Panc1 (cell line): ENCODE results near the gene KAT8. TPM values are rescaled to one million over a fixed set of nuclear protein-coding genes. Genes with fewer than 3 reads are reported as not detected.
A peak's percentile ranks its signal among the peaks of the same experiment; 100 is the strongest.

Experiments
- ATAC-seq: fragments of 200-7000 bp; cut with Tn5 transposase; 2 replicates; pipeline ENCODE4 v1.9.1; 2020; ENCODE audit warnings: mild to moderate bottlenecking, moderate library complexity
- BruUV-seq: library from RNA; stranded (reverse); fragments of 400-500 nt; replicated peaks from 2 replicates; lab custom pipeline; 2021; lab: Mats Ljungman, UMichigan
- CTCF ChIA-PET: fragments of 300-600 bp; sonication (Branson Sonifier 250); formaldehyde crosslinking; loops from one replicate; lab custom pipeline; 2022; ENCODE audit warnings: antibody characterized with exemption; lab: Charles Lee
- POLR2A ChIA-PET: fragments of 300-600 bp; sonication (Branson Sonifier 250); formaldehyde crosslinking; loops from one replicate; lab custom pipeline; 2022; ENCODE audit warnings: antibody characterized with exemption; lab: Charles Lee
- DNase-seq: peaks from one replicate; pipeline ENCODE4 v3.0.0-alpha.2; 2010; ENCODE audit warnings: low read depth, low spot score
- H3K27ac ChIP-seq: 2 replicates; pipeline ENCODE4 v1.5.1; 2011; ENCODE audit warnings: mild to moderate bottlenecking, low read length, inconsistent platforms
- H3K27me3 ChIP-seq: fragments of 200-500 bp; sonication (Bioruptor generic); 2 replicates; pipeline ENCODE4 v1.6.0; 2014; ENCODE audit warnings: low read length, inconsistent platforms; ENCODE audit not compliant: control insufficient read depth, insufficient read depth
- H3K36me3 ChIP-seq: fragments of 200-500 bp; sonication (Bioruptor generic); 2 replicates; pipeline ENCODE4 v1.5.1; 2014; ENCODE audit warnings: inconsistent platforms, mild to moderate bottlenecking, low read length, moderate library complexity; ENCODE audit not compliant: control insufficient read depth, insufficient read depth
- H3K4me1 ChIP-seq: 2 replicates; pipeline ENCODE4 v1.5.1; 2011; ENCODE audit warnings: inconsistent platforms, mild to moderate bottlenecking, low read length, moderate library complexity; ENCODE audit not compliant: control insufficient read depth, insufficient read depth
- H3K4me3 ChIP-seq, 2 experiments: 2 replicates each; pipeline ENCODE4 v1.5.1; 2011 to 2012; ENCODE audit warnings: low read depth in 2 of 2, low read length in 2 of 2, mild to moderate bottlenecking in 2 of 2, inconsistent platforms in 1 of 2, moderate library complexity in 1 of 2
- H3K9me3 ChIP-seq: fragments of 200-500 bp; sonication (Bioruptor generic); 2 replicates; pipeline ENCODE4 v1.5.1; 2014; ENCODE audit warnings: low read depth, mild to moderate bottlenecking, inconsistent platforms, low read length, moderate library complexity; ENCODE audit not compliant: control insufficient read depth, insufficient read depth
- CTCF ChIP-seq: fragments of 450-650 bp; IDR thresholded peaks from 2 replicates; pipeline ENCODE4 v1.5.1; 2017; ENCODE audit warnings: mild to moderate bottlenecking
- POLR2AphosphoS5 ChIP-seq: IDR thresholded peaks from 2 replicates; pipeline ENCODE4 v1.6.1; 2012; ENCODE audit warnings: mild to moderate bottlenecking, low read depth, low read length, moderate library complexity
- REST ChIP-seq, 2 experiments: IDR thresholded peaks; 2 replicates each; pipeline ENCODE4 v1.6.1; 2011 to 2012; ENCODE audit warnings: low read depth in 2 of 2, control low read depth in 1 of 2, low read length in 1 of 2, mild to moderate bottlenecking in 1 of 2, moderate library complexity in 1 of 2; ENCODE audit not compliant: insufficient read depth in 1 of 2
- SIN3A ChIP-seq: IDR thresholded peaks from 2 replicates; pipeline ENCODE4 v1.6.1; 2012; ENCODE audit warnings: low read depth, mild to moderate bottlenecking, low read length, moderate library complexity, borderline replicate concordance; ENCODE audit not compliant: insufficient read depth
- TCF7L2 ChIP-seq: IDR thresholded peaks from 2 replicates; pipeline ENCODE4 v1.6.1; 2011; ENCODE audit warnings: mild to moderate bottlenecking, low read depth, low read length, inconsistent platforms
- in situ Hi-C: cut with HindIII; loops from 2 replicates; pipeline ENCODE4 v1.10.0; 2016; ENCODE audit warnings: low sequenced_read_pairs, low pct_unique_long_range_greater_than_20kb
- intact Hi-C: fragments of 100-400 bp; cut with micrococcal nuclease; formaldehyde crosslinking; loops from one replicate; pipeline ENCODE4 v1.10.0; 2022; ENCODE audit not compliant: unreplicated experiment
- total RNA-seq: library from RNA; stranded (reverse); gene quantifications from one replicate; pipeline ENCODE4 v1.2.1, GENCODE V29; 2021; ENCODE audit not compliant: unreplicated experiment

Gene KAT8
- total RNA-seq, 1 experiment from 2014 or later, result 48.3 TPM

GRCh38 chr16:31108794-31109558, 8.5 kb upstream of the KAT8 start:
- no peaks in the 10 kb centered on the region for H3K9me3 ChIP-seq
- DNase-seq (no peak), ATAC-seq (no peak)
- H3K36me3 ChIP-seq, result no peaks in the 10 kb centered on the region; the same call in 1 of the 2 replicates
- CTCF ChIA-PET, result no interaction called here
- no peak for TF ChIP-seq SIN3A
- TF ChIP-seq POLR2AphosphoS5, result no peak
- no peak for TF ChIP-seq CTCF
- no peak for TF ChIP-seq REST (IDR thresholded peaks at IDR 0.05; ENCODE audit: insufficient read depth in 1 of 2, low read depth in 2 of 2, low read length in 1 of 2)
- TF ChIP-seq TCF7L2, result no peak
- POLR2A ChIA-PET, result no interaction called here
- peak overlapping the region; percentile 81 for H3K27ac ChIP-seq
- H3K27me3 ChIP-seq, result no peaks in the 10 kb centered on the region
- peak overlapping the region; percentile 78 to 94 for H3K4me3 ChIP-seq
- in situ Hi-C loops, result no loop called here
- TSS peak; percentile 71 for BruUV-seq
- intact Hi-C loops, result no loop called here
- peaks cover 17% of the 10 kb centered on the region for H3K4me1 ChIP-seq

GRCh38 chr16:31109622-31110021, 7.8 kb upstream of the KAT8 start:
- DNase-seq, result no peak
- Histone ChIP-seq H3K27me3 (no peaks in the 10 kb centered on the region), H3K4me1 (peaks cover 21% of the 10 kb centered on the region), H3K4me3 (no peak overlapping the region), H3K36me3 (no peaks in the 10 kb centered on the region; the same call in 1 of the 2 replicates), H3K27ac (no peak overlapping the region), H3K9me3 (no peaks in the 10 kb centered on the region)
- in situ Hi-C loops (no loop called here), intact Hi-C loops (no loop called here)
- no TSS peak for BruUV-seq
- POLR2A ChIA-PET, result no interaction called here
- CTCF ChIA-PET, result no interaction called here
- no peak for ATAC-seq
- TF ChIP-seq SIN3A (no peak), TCF7L2 (no peak), REST (IDR thresholded peaks at IDR 0.05; ENCODE audit: insufficient read depth in 1 of 2, low read depth in 2 of 2, low read length in 1 of 2) (no peak), POLR2AphosphoS5 (no peak)
